CD14-positive monocyte (primary cell): ENCODE results near the gene SUSD6. TPM values are rescaled to one million over a fixed set of nuclear protein-coding genes. Genes with fewer than 3 reads are reported as not detected.

ENCODE experiments used
- DNase-seq, 3 donors: peaks; one replicate each; pipeline ENCODE4 v3.0.0-alpha.2; 2011 to 2022
- H2AFZ ChIP-seq: 2 replicates; pipeline ENCODE4 v1.6.0; 2012; ENCODE audit warnings: mild to moderate bottlenecking, low read depth, low read length, inconsistent platforms; ENCODE audit not compliant: insufficient read depth, poor library complexity, severe bottlenecking
- H3K27ac ChIP-seq, 2 donors: 1 replicate in 1 of 2; 2 replicates in 1 of 2; pipeline ENCODE4 v1.5.1; 2012 to 2013; ENCODE audit warnings: low read length in 2 of 2, control low read depth in 1 of 2, inconsistent platforms in 1 of 2, low read depth in 1 of 2, mild to moderate bottlenecking in 1 of 2
- H3K27me3 ChIP-seq, 2 donors: one replicate each; pipeline versions ENCODE4 v1.6.0 to v1.6.1; 2011 to 2013; ENCODE audit warnings: low read length in 2 of 2; ENCODE audit not compliant: control insufficient read depth in 2 of 2, insufficient read depth in 2 of 2
- H3K36me3 ChIP-seq, 2 donors: replicated peaks in 1 of 2; 1 replicate in 1 of 2; 2 replicates in 1 of 2; pipeline versions ENCODE4 v1.5.1 to v1.6.1; 2012 to 2013; ENCODE audit warnings: low read length in 2 of 2, control low read depth in 1 of 2, inconsistent platforms in 1 of 2, mild to moderate bottlenecking in 1 of 2; ENCODE audit not compliant: insufficient read depth in 2 of 2, control insufficient read depth in 1 of 2
- H3K4me1 ChIP-seq, 2 donors: 1 replicate in 1 of 2; 2 replicates in 1 of 2; pipeline versions ENCODE4 v1.5.1 to v1.6.1; 2012 to 2013; ENCODE audit warnings: low read length in 2 of 2, control low read depth in 1 of 2, inconsistent platforms in 1 of 2, mild to moderate bottlenecking in 1 of 2, moderate library complexity in 1 of 2; ENCODE audit not compliant: insufficient read depth in 2 of 2, control insufficient read depth in 1 of 2
- H3K4me2 ChIP-seq: replicated peaks from 2 replicates; pipeline ENCODE3; 2012; ENCODE audit warnings: low read length, moderate library complexity, mild to moderate bottlenecking; ENCODE audit not compliant: poor library complexity, severe bottlenecking; ENCODE audit errors: extremely low read depth
- H3K4me3 ChIP-seq, 3 experiments: fragments of 200-600 bp in 1 of 3; sonication (generic) in 1 of 3; replicated peaks in 1 of 3; 1 replicate in 2 of 3; 2 replicates in 1 of 3; pipeline ENCODE4 v1.5.1; 2011 to 2013; ENCODE audit warnings: low read length in 3 of 3, mild to moderate bottlenecking in 3 of 3, control low read depth in 2 of 3, low read depth in 2 of 3, inconsistent platforms in 1 of 3, moderate library complexity in 1 of 3
- H3K79me2 ChIP-seq: 2 replicates; pipeline ENCODE4 v1.6.0; 2012; ENCODE audit warnings: mild to moderate bottlenecking, control low read depth, inconsistent platforms, low read length, moderate library complexity; ENCODE audit not compliant: insufficient read depth
- H3K9ac ChIP-seq: 2 replicates; pipeline ENCODE4 v1.6.0; 2017; ENCODE audit warnings: low read length, mild to moderate bottlenecking; ENCODE audit not compliant: insufficient read depth, poor library complexity, severe bottlenecking
- H3K9me3 ChIP-seq, 2 donors: replicated peaks in 1 of 2; 1 replicate in 1 of 2; 2 replicates in 1 of 2; pipeline versions ENCODE4 v1.5.1 to v1.6.1; 2012 to 2013; ENCODE audit warnings: low read length in 2 of 2, control low read depth in 1 of 2; ENCODE audit not compliant: control insufficient read depth in 1 of 2, insufficient read depth in 1 of 2
- H4K20me1 ChIP-seq: 2 replicates; pipeline ENCODE4 v1.6.0; 2012; ENCODE audit warnings: mild to moderate bottlenecking, low read length, control low read depth, moderate library complexity; ENCODE audit not compliant: insufficient read depth
- H3K27ac Mint-ChIP-seq, 7 donors: one replicate each; pipeline ENCODE4 v1.8.0; 2020; ENCODE audit warnings: mild to moderate bottlenecking in 7 of 7, mixed read lengths in 7 of 7, moderate library complexity in 6 of 7, inconsistent platforms in 2 of 7
- H3K27me3 Mint-ChIP-seq, 3 donors: one replicate each; pipeline ENCODE4 v1.8.0; 2021 to 2022; ENCODE audit warnings: low read depth in 3 of 3, mild to moderate bottlenecking in 3 of 3, mixed read lengths in 3 of 3, moderate library complexity in 3 of 3, inconsistent platforms in 1 of 3
- H3K36me3 Mint-ChIP-seq, 2 donors: one replicate each; pipeline ENCODE4 v1.8.0; 2020; ENCODE audit warnings: mixed read lengths in 2 of 2, inconsistent platforms in 1 of 2, mild to moderate bottlenecking in 1 of 2
- H3K4me1 Mint-ChIP-seq: one replicate; pipeline ENCODE4 v1.8.0; 2020; ENCODE audit warnings: mild to moderate bottlenecking, mixed read lengths
- H3K4me3 Mint-ChIP-seq, 2 donors: one replicate each; pipeline ENCODE4 v1.8.0; 2020; ENCODE audit warnings: mild to moderate bottlenecking in 2 of 2, mixed read lengths in 2 of 2, moderate library complexity in 1 of 2
- H3K9me3 Mint-ChIP-seq, 7 donors: one replicate each; pipeline ENCODE4 v1.8.0; 2020 to 2022; ENCODE audit warnings: mixed read lengths in 7 of 7, mild to moderate bottlenecking in 6 of 7, moderate library complexity in 6 of 7, inconsistent platforms in 2 of 7
- WGBS: methylation state at CpG from one replicate; pipeline ENCODE4 v1.1.5; 2013; ENCODE audit warnings: missing lambda C conversion rate; ENCODE audit not compliant: insufficient coverage; 5-methylcytosine and 5-hydroxymethylcytosine counted together
- intact Hi-C, 2 donors: fragments of 100-400 bp; cut with micrococcal nuclease; formaldehyde crosslinking; loops; one replicate each; pipeline versions ENCODE4 v1.15.0 to v1.15.1; 2023
- polyA plus RNA-seq, 3 donors: library from polyadenylated mRNA; depleted of rRNA in 1 of 3; unstranded in 2 of 3; stranded (reverse) in 1 of 3; fragments of 300-500 nt in 2 of 3; fragments of >200 nt in 1 of 3; fragmentation: Illumina TruSeq in 2 of 3; gene quantifications; 1 replicate in 2 of 3; 2 replicates in 1 of 3; pipeline ENCODE4 v1.2.3, GENCODE V29; 2012 to 2021
- TF ChIP-seq, protein P1 (sequence below): fragments of 200-600 bp; IDR thresholded peaks from one replicate; pipeline ENCODE4 v1.8.0; 2022; ENCODE audit warnings: antibody characterized with exemption, mild to moderate bottlenecking

SUSD6 gene
- polyA plus RNA-seq, 3 donors: 17.3 to 81.8 (median 30.1) TPM

DNA sequence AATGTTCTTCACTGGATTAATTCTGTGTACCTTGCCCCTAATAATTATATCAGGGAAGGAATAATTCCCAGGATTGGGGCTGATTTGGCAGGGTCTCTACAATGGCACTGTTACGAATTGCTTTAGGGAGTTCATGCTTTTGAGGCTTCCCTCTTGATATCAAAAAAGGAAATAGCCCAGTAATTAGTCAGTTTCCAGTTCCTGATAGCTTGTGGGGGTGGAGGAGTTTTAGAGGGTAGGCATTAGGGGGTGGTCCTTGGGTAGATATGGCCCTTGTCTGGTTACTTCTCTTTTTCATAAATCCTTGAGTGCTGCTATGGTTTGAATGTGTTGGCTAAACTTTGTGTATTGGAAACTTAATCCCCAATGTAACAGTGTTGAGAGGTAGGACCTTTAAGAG, 149.4 kb downstream of the SUSD6 start:
- Mint-ChIP-seq H3K4me3 (no peak overlapping the region), H3K36me3 (peaks cover 0 to 2% of the 10 kb centered on the region in 2 donors), H3K27ac (peak overlapping the region in 1 of 7 donors; percentile 76), H3K9me3 (peaks cover 3 to 27% (median 17%) of the 10 kb centered on the region in 7 donors), H3K27me3 (no peaks in the 10 kb centered on the region), H3K4me1 (peaks cover 18% of the 10 kb centered on the region)
- intact Hi-C loops: no loop called here
- no peak for DNase-seq
- Histone ChIP-seq H3K4me3 (no peak overlapping the region), H3K36me3 (no peaks in the 10 kb centered on the region), H3K9me3 (peaks cover 0 to 10% of the 10 kb centered on the region in 2 donors), H2AFZ (peak overlapping the region; percentile 33), H3K9ac (no peak overlapping the region), H4K20me1 (no peaks in the 10 kb centered on the region), H3K27ac (no peak overlapping the region), H3K79me2 (peaks cover 2% of the 10 kb centered on the region), H3K27me3 (no peaks in the 10 kb centered on the region), H3K4me2 (no peak overlapping the region), H3K4me1 (peaks cover 7 to 10% of the 10 kb centered on the region in 2 donors)
- TF ChIP-seq, protein P1, sequence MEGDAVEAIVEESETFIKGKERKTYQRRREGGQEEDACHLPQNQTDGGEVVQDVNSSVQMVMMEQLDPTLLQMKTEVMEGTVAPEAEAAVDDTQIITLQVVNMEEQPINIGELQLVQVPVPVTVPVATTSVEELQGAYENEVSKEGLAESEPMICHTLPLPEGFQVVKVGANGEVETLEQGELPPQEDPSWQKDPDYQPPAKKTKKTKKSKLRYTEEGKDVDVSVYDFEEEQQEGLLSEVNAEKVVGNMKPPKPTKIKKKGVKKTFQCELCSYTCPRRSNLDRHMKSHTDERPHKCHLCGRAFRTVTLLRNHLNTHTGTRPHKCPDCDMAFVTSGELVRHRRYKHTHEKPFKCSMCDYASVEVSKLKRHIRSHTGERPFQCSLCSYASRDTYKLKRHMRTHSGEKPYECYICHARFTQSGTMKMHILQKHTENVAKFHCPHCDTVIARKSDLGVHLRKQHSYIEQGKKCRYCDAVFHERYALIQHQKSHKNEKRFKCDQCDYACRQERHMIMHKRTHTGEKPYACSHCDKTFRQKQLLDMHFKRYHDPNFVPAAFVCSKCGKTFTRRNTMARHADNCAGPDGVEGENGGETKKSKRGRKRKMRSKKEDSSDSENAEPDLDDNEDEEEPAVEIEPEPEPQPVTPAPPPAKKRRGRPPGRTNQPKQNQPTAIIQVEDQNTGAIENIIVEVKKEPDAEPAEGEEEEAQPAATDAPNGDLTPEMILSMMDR: no peak
- WGBS: 20% methylated on average over 1 of the region's 1 CpG

DNA sequence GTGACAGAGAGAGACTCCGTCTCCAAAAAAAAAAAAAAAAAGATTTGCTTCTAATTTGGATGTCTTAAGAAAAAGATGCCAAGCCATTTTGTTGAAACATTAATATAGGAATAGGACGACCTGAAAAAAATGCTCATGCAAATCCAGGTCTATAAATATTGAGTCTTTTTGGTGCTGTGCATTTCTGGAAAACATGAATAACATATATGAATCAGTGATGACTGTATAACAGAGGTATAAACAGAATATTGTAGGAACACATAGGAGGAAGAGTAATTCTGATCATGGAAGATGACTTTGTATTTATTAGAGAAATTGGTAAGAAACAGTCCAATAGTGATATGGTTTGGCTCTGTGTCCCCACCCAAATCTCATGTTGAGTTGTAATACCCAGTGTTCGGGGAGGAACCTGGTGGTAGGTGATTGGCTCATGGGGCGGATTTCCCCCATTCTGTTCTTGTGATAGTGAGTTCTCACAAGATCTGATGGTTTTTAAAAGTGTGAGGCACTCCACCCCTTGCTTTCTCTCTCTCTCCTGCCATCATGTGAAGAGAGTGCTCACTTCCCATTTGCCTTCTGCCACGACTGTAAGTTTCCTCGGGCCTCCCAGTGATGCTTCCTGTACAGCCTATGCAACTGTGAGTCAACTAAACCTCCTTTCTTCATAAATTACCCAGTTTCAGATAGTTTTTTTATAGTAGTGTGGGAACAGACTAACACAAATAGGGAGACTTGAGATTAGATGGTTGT, 152.5 kb downstream of the SUSD6 start:
- peaks cover 3 to 36% (median 17%) of the 10 kb centered on the region in 7 donors for H3K9me3 Mint-ChIP-seq
- no peak overlapping the region for H3K4me3 ChIP-seq
- intact Hi-C loops: no loop called here
- WGBS: 100% methylated on average over 2 of the region's 6 CpGs
- H3K27ac Mint-ChIP-seq: peak overlapping the region; percentile 13 to 89 (median 77)
- no peaks in the 10 kb centered on the region for H3K27me3 Mint-ChIP-seq
- peaks cover 13% of the 10 kb centered on the region for H4K20me1 ChIP-seq
- peaks cover 14 to 15% of the 10 kb centered on the region in 2 donors for H3K36me3 Mint-ChIP-seq
- H3K27me3 ChIP-seq: no peaks in the 10 kb centered on the region
- DNase-seq: peak; percentile 68 to 90 (median 78)
- H3K4me2 ChIP-seq: no peak overlapping the region
- TF ChIP-seq, protein P1: no peak
- H3K36me3 ChIP-seq: peaks cover 10 to 12% of the 10 kb centered on the region in 2 donors
- no peak overlapping the region for H2AFZ ChIP-seq
- no peak overlapping the region for H3K9ac ChIP-seq
- peaks cover 24% of the 10 kb centered on the region for H3K79me2 ChIP-seq
- peaks cover 32% of the 10 kb centered on the region for H3K4me1 Mint-ChIP-seq
- H3K27ac ChIP-seq: peak overlapping the region in 1 of 2 donors; percentile 63
- peaks cover 0 to 10% of the 10 kb centered on the region in 2 donors for H3K9me3 ChIP-seq
- H3K4me1 ChIP-seq: peaks cover 25 to 29% of the 10 kb centered on the region in 2 donors
- H3K4me3 Mint-ChIP-seq: no peak overlapping the region

Other genes with a start within 250 kb of the SUSD6 start
- 10 to 100 TPM; 63.6 to 67.0 (median 64.3) TPM for gene ERH, start 213.3 kb upstream of the SUSD6 start, polyA plus RNA-seq
- 10 to 100 TPM; 28.6 to 44.2 (median 37.6) TPM for gene SLC39A9, start 212.9 kb upstream of the SUSD6 start, polyA plus RNA-seq
- gene PLEKHD1, start 126.9 kb upstream of the SUSD6 start, polyA plus RNA-seq: under 1 TPM in 1 of 3 donors, not detected in 2; 0.09 TPM
- gene CCDC177, start 36.7 kb upstream of the SUSD6 start, polyA plus RNA-seq: not detected
- gene SRSF5, start 155.5 kb downstream of the SUSD6 start, polyA plus RNA-seq: 100 to 1,000 TPM; 410 to 554 (median 502) TPM
- gene SLC10A1, start 185.6 kb downstream of the SUSD6 start, polyA plus RNA-seq: under 1 TPM in 1 of 3 donors, not detected in 2; 0.09 TPM